GM19328 (cell line): ENCODE results near the gene PPP1R1C.
"Not testable (repeated sequence)": the region's sequence is repeated elsewhere in the genome, so short reads cannot be mapped to it uniquely, and the experiment has no call there.

ENCODE experiments used
- ATAC-seq: cut with Tn5 transposase; IDR thresholded peaks from one replicate; pipeline ENCODE4 v1.9.1; 2021; ENCODE audit warnings: mild to moderate bottlenecking, moderate library complexity; ENCODE audit not compliant: unreplicated experiment

The PPP1R1C gene

GRCh38 chr2:182006595-182007341 lies 21.1 kb downstream of the PPP1R1C start:
- no peak for ATAC-seq

GRCh38 chr2:182014284-182014683 lies 28.6 kb downstream of the PPP1R1C start:
- no peak for ATAC-seq

- ATAC-seq = no peak
These were observed 29.9 kb downstream of the PPP1R1C start for GRCh38 chr2:182015334-182016109.

GRCh38 chr2:182018218-182018617 lies 32.6 kb downstream of the PPP1R1C start:
- ATAC-seq = no peak

- no peak for ATAC-seq
These were observed 34.1 kb downstream of the PPP1R1C start for GRCh38 chr2:182019731-182020130.

GRCh38 chr2:182020286-182021070 lies 34.8 kb downstream of the PPP1R1C start:
- ATAC-seq = peak; percentile 66

- ATAC-seq = no peak
These were observed 37.6 kb downstream of the PPP1R1C start for GRCh38 chr2:182023235-182023634.

- ATAC-seq = not testable (repeated sequence)
These were observed 45.2 kb downstream of the PPP1R1C start for GRCh38 chr2:182030875-182031274.

GRCh38 chr2:182031956-182032355 lies 46.3 kb downstream of the PPP1R1C start:
- no peak for ATAC-seq

- no peak for ATAC-seq
These were observed 47.8 kb downstream of the PPP1R1C start for GRCh38 chr2:182033449-182033848.

- no peak for ATAC-seq
These were observed 52.9 kb downstream of the PPP1R1C start for GRCh38 chr2:182038576-182038975.

- ATAC-seq = no peak
These were observed 57.4 kb downstream of the PPP1R1C start for GRCh38 chr2:182043021-182043420.

GRCh38 chr2:182043861-182044260 lies 58.2 kb downstream of the PPP1R1C start:
- ATAC-seq = no peak

GRCh38 chr2:182047544-182047943 lies 61.9 kb downstream of the PPP1R1C start:
- no peak for ATAC-seq

GRCh38 chr2:182048088-182048487 lies 62.4 kb downstream of the PPP1R1C start:
- ATAC-seq = no peak

- no peak for ATAC-seq
These were observed 63.0 kb downstream of the PPP1R1C start for GRCh38 chr2:182048621-182049020.

- no peak for ATAC-seq
These were observed 63.9 kb downstream of the PPP1R1C start for GRCh38 chr2:182049372-182050148.

GRCh38 chr2:182050333-182051135 lies 64.9 kb downstream of the PPP1R1C start:
- ATAC-seq = no peak

GRCh38 chr2:182055993-182056392 lies 70.3 kb downstream of the PPP1R1C start:
- no peak for ATAC-seq

- ATAC-seq = no peak
These were observed 71.3 kb downstream of the PPP1R1C start for GRCh38 chr2:182057002-182057401.
